GM12864 (cell line): ENCODE data around the gene USP43.

ENCODE experiments used
- DNase-seq: peaks from one replicate; pipeline ENCODE4 v3.0.0-alpha.2; 2011; ENCODE audit warnings: low read depth
- H3K4me3 ChIP-seq: 2 replicates; pipeline ENCODE4 v1.5.1; 2011; ENCODE audit warnings: mild to moderate bottlenecking, low read depth, low read length, control low read depth
- CTCF ChIP-seq: IDR thresholded peaks from 2 replicates; pipeline ENCODE4 v1.5.1; 2011; ENCODE audit warnings: low read depth, mild to moderate bottlenecking, moderate library complexity, low read length, control low read depth, inconsistent platforms; ENCODE audit errors: missing control alignments

USP43 gene

GRCh38 chr17:9696279-9697044 lies 51.1 kb downstream of the USP43 start:
- H3K4me3 ChIP-seq, result no peak overlapping the region
- TF ChIP-seq CTCF, result no peak
- no peak for DNase-seq

DNA sequence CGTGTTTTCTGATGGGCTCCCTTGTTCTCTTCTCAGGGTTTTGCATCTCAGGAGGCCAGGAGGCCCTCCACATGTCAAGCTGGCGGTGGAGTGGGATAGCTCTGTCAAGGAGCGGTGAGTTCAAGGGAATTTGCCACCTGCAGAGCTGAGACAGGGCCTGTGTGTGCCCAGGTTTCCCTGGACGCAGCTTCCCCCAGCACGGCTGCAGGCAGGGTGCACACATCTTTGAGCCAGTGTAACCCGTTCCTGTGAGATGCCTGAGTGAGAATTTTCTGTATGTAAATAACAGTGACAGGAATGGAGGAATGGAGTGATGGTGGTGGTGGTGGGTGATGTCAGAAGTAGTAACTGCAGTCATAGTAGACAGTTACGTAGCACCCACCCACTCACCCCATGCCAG lies 54.8 kb downstream of the USP43 start:
- no peak for DNase-seq
- H3K4me3 ChIP-seq, result no peak overlapping the region
- no peak for TF ChIP-seq CTCF

- no peak for DNase-seq
- TF ChIP-seq CTCF, result no peak
- no peak overlapping the region for H3K4me3 ChIP-seq
Measured at GRCh38 chr17:9700754-9701476, 55.6 kb downstream of the USP43 start.

DNA sequence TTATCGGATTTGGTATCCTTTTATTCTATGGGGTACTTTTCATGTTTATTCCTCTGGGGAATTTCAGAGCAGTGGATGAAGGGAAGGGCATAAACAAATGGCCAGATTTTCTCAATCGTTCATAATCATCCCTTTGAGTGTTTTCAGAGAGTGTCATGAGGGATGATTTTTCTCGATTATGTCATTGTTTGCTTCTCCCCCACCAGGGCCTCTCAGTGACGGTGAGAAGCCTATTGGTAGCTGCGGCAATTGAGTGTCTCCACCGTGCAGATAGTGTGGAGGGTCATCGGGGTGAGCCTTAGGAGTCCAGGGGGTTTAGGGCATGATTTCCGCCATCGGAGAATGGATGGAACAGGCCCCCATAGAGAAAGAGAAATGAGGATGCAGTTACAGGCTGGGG lies 57.2 kb downstream of the USP43 start:
- no peak for DNase-seq
- TF ChIP-seq CTCF, result no peak
- H3K4me3 ChIP-seq, result no peak overlapping the region

DNA sequence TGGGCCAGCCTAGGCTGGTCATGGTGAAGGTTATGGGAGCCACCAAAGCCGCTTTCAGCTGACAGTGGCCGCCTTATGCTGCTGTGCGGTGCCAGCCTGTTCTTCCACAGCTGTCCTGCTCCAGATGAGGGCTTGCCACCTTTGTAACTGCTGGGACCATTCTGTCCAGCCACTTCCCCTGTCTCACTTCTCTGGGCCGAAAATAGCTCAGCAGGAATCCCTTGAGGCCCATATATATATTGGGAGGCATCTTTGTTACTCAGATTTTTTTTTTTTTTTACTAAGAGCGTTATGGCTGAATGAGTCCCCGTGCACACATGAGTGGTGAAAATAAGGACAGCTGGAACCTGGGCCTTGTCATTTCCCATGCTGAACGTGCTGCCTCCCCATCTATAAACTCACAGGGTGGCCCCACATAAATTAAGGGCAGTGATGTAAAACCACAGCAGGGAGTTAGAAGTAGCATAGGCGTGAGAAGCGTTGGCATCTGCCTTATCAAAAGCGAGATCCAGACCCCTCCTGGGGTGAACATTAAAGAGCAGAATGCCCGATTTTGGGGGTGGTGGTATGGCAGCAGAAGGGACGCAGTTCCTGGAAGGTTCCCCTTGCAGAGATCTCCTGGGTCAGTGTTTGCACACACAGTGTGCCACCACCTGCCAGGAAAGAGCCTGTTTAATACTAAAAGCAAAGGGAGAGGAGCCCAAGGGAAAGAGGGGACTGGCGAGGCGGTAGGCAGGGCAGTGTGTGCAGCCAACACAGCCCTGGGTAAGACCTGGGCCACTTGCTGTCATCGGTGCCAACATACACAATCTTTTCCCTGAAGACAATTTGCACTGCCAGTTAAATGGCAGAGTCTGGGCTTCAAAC lies 57.8 kb downstream of the USP43 start:
- TF ChIP-seq CTCF, result no peak
- no peak for DNase-seq
- H3K4me3 ChIP-seq, result no peak overlapping the region

- no peak for TF ChIP-seq CTCF
- DNase-seq, result no peak
- H3K4me3 ChIP-seq, result no peak overlapping the region
Measured at GRCh38 chr17:9703781-9704082, 58.4 kb downstream of the USP43 start.
